ENCODE measurements around the gene CD79B.
"Not testable (repeated sequence)": the region's sequence is repeated elsewhere in the genome, so short reads cannot be mapped to it uniquely, and the experiment has no call there.

The CD79B gene

DNA sequence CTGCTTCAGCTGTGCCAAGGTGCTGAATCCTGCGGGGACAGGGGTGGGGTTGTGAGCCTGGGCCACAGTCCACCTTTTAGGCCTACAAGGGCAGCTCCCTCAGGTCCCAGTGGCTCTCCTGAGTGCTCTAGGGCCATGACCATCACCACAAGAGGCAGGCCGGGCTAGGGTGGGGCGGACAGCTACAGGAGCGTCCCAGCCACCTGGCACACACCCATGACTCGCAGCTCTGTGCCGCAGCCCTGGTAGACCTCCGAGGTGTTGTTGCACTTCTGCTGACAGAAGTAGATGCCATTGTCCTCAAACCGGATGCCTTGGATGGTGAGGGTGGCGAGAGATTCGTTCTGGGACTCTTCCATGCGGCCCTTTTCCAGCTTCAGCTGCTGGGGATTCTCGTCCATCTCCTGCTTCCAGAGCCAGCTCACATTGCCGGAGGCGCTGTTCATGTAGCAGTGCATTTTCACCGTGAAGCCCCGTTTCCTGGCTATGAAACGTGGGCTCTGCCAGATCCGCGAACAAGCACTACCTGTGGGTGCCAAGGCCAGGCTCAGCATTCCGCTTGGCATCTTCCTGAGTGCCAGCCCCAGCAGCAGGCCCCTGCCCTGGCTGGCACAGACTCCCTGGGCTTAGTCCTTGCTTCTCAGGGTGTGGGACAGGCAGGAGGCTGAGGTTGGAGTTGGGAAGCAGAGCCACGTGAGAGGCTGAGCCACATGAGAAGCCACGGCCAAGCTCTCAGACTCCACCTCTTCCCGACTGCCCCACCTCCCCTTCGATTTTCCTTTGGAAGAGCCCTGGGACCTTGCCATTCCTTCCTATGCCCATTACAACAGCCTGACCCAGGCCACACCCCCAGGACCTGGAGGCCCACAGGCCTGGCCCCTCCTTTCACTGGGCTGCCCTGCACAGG, 2.0 kb downstream of the CD79B start:
- no peaks in the 10 kb centered on the region for H3K4me1 ChIP-seq (ENCODE audit: control insufficient read depth in 1 of 2, insufficient read depth in 2 of 2, low read length in 2 of 2)
- no peak overlapping the region for H3K4me3 ChIP-seq (ENCODE audit: low read depth in 1 of 2, low read length in 2 of 2)
- H3K27ac ChIP-seq (ENCODE audit: low read length) = no peak overlapping the region
- H3K9me3 ChIP-seq (ENCODE audit: control insufficient read depth in 1 of 2, low read length in 2 of 2) = no peaks in the 10 kb centered on the region
- H3K27me3 ChIP-seq (ENCODE audit: low read depth, low read length) = no peaks in the 10 kb centered on the region
- H3K36me3 ChIP-seq (ENCODE audit: control insufficient read depth in 1 of 2, insufficient read depth in 2 of 2, low read length in 2 of 2) = no peaks in the 10 kb centered on the region

DNA sequence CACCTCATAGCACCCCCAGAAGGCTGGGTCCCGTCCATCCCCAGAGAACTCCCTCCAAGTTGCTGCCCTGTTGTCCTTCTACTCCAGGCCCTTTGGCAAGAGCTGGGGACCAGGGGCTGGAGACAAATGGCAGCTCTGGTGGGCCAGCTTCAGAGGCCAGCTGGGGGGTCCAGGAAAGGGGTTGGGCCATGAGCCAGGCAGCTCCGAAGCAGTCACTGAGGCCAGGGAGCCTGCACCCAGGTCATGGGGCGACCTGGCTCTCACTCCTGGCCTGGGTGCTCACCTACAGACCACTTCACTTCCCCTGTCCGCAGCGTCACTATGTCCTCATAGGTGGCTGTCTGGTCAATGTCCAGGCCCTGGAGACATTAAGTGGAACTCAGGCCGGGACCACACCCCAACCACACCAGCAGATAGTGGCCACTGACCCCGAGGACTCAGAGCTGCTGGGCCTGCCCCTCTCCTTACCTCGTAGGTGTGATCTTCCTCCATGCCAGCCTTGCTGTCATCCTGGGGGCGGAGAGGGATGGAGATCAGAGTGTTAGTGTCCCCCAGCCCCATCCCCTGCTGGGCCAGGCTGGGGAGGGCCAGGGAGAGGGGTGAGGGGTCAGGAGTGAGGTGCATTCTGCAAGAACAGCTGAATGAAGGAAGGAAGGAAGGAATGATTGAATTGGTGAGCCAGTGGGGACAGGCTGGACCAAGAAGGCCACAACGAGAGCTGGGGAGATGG, 3.0 kb downstream of the CD79B start:
- H3K27ac ChIP-seq (ENCODE audit: low read length) = no peak overlapping the region
- no peaks in the 10 kb centered on the region for H3K27me3 ChIP-seq (ENCODE audit: low read depth, low read length)
- no peak overlapping the region for H3K4me3 ChIP-seq (ENCODE audit: low read depth in 1 of 2, low read length in 2 of 2)
- H3K9me3 ChIP-seq (ENCODE audit: control insufficient read depth in 1 of 2, low read length in 2 of 2) = no peaks in the 10 kb centered on the region
- no peaks in the 10 kb centered on the region for H3K4me1 ChIP-seq (ENCODE audit: control insufficient read depth in 1 of 2, insufficient read depth in 2 of 2, low read length in 2 of 2)
- H3K36me3 ChIP-seq (ENCODE audit: control insufficient read depth in 1 of 2, insufficient read depth in 2 of 2, low read length in 2 of 2) = no peaks in the 10 kb centered on the region

DNA sequence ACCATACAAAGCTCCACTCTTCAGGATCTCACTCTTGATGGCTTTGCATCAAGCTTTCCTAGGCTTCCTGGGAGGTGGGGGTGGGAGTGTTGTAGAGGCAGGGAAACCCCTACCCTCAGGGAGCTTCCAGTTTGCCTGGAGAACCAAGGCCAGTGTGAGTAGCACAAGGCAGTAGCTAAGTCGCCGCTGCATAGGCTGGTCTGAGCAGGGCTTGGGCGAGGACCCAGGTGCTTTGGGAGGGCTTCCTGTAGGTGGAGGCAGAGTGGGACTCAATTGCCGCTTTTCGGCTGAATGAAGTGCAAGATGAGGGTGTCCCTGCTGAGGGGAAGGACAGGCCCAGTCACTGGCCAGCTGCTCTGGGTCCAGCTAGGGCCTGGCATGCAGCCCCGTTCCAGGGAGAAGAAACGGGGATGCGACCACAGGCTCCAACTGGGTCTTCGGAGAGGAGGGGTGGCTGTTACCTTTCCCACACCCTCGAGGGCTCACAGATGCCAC, 3.9 kb downstream of the CD79B start:
- H3K4me1 ChIP-seq (ENCODE audit: control insufficient read depth in 1 of 2, insufficient read depth in 2 of 2, low read length in 2 of 2) = no peaks in the 10 kb centered on the region
- no peak overlapping the region for H3K27ac ChIP-seq (ENCODE audit: low read length)
- H3K9me3 ChIP-seq (ENCODE audit: control insufficient read depth in 1 of 2, low read length in 2 of 2) = no peaks in the 10 kb centered on the region
- H3K36me3 ChIP-seq (ENCODE audit: control insufficient read depth in 1 of 2, insufficient read depth in 2 of 2, low read length in 2 of 2) = no peaks in the 10 kb centered on the region
- H3K27me3 ChIP-seq (ENCODE audit: low read depth, low read length) = no peaks in the 10 kb centered on the region
- no peak overlapping the region for H3K4me3 ChIP-seq (ENCODE audit: low read depth in 1 of 2, low read length in 2 of 2)

DNA sequence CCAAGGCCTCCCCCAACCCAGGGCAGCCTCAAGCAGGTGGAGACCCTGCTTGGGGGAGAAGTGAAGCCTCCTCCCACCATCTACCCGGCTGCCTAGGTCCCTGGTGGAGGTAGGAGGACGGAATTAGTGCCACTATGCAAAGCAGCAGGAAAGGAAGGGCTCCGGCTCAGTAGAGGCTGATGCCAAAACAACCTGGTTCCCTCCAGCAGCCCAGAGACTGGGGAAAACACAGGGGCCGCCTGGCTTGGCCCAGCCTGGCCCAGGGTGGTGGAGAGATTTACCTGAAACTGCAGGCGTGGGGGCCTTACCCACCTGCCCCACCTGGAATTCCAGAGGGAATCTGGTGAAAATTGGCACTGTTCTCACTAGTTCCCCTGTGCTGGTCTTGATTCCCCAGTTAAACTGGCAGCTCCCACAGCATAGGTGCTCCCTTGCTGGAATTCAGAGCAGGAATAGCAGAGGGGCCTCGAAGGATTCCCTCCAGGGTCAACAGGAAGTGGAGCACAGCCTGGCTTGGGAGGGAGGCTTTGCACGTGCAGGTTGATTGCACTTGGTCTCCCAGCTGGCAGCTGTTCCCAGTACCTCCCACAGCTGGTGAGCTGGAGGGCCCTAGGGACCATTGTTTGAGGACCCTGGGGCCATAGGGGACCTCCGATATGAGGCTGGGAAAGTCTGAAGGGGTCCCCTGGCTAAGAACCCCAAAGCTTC, 4.5 kb downstream of the CD79B start:
- no peak overlapping the region for H3K27ac ChIP-seq (ENCODE audit: low read length)

DNA sequence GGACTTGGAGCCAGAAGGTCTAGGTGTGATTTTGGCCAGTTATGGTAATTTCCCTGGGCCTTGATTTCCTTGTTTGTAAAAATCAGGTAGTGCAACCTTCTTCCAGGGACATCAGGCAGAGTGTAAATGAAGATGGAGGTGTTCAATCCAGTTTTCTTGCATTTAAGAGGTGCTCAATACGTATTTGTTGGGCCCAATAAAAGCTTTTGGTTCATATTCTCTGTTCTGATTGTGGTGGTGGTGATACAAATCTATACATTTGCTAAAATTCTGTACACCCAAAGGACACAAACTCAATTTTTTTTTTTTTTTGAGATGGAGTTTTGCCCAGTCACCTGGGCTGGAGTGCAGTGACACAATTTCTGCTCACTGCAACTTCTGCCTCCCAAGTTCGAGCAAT, 6.0 kb downstream of the CD79B start:
- Histone ChIP-seq H3K9me3 (ENCODE audit: control insufficient read depth in 1 of 2, low read length in 2 of 2) (no peaks in the 10 kb centered on the region), H3K27ac (ENCODE audit: low read length) (no peak overlapping the region), H3K4me3 (ENCODE audit: low read depth in 1 of 2, low read length in 2 of 2) (no peak overlapping the region), H3K36me3 (ENCODE audit: control insufficient read depth in 1 of 2, insufficient read depth in 2 of 2, low read length in 2 of 2) (no peaks in the 10 kb centered on the region), H3K4me1 (ENCODE audit: control insufficient read depth in 1 of 2, insufficient read depth in 2 of 2, low read length in 2 of 2) (no peaks in the 10 kb centered on the region), H3K27me3 (ENCODE audit: low read depth, low read length) (no peaks in the 10 kb centered on the region)

More for the DNA sequence above, 4.5 kb downstream of the CD79B start:
- H3K4me3 ChIP-seq (ENCODE audit: low read depth in 1 of 2, low read length in 2 of 2) = no peak overlapping the region
- no peaks in the 10 kb centered on the region for H3K9me3 ChIP-seq (ENCODE audit: control insufficient read depth in 1 of 2, low read length in 2 of 2)
- no peaks in the 10 kb centered on the region for H3K27me3 ChIP-seq (ENCODE audit: low read depth, low read length)
- H3K36me3 ChIP-seq (ENCODE audit: control insufficient read depth in 1 of 2, insufficient read depth in 2 of 2, low read length in 2 of 2) = no peaks in the 10 kb centered on the region
- H3K4me1 ChIP-seq (ENCODE audit: control insufficient read depth in 1 of 2, insufficient read depth in 2 of 2, low read length in 2 of 2) = no peaks in the 10 kb centered on the region

DNA sequence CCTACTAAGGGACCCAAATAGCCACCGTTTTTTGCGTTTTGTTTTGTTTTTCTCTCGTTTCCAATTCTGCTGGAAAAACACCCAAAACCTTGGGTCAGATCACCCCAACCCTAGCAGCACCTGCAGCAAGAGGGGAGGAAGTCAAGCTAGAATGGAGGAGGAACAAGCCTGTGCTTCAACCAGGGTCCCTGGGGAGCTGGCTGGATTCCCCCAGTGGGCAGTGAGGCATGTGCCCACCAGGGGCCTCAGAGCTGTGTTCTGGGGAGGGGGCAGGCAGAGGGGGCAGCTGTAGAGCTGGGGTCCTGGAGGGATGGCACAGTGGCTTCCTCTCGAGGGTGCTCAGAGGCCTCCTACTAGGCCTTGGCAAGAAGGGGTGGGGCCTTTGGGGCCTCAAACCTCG, 6.5 kb downstream of the CD79B start:
- H3K9me3 ChIP-seq (ENCODE audit: control insufficient read depth in 1 of 2, low read length in 2 of 2) = no peaks in the 10 kb centered on the region
- H3K27me3 ChIP-seq (ENCODE audit: low read depth, low read length) = no peaks in the 10 kb centered on the region
- H3K4me1 ChIP-seq (ENCODE audit: control insufficient read depth in 1 of 2, insufficient read depth in 2 of 2, low read length in 2 of 2) = no peaks in the 10 kb centered on the region
- H3K36me3 ChIP-seq (ENCODE audit: control insufficient read depth in 1 of 2, insufficient read depth in 2 of 2, low read length in 2 of 2) = no peaks in the 10 kb centered on the region
- H3K4me3 ChIP-seq (ENCODE audit: low read depth in 1 of 2, low read length in 2 of 2) = no peak overlapping the region
- no peak overlapping the region for H3K27ac ChIP-seq (ENCODE audit: low read length)

DNA sequence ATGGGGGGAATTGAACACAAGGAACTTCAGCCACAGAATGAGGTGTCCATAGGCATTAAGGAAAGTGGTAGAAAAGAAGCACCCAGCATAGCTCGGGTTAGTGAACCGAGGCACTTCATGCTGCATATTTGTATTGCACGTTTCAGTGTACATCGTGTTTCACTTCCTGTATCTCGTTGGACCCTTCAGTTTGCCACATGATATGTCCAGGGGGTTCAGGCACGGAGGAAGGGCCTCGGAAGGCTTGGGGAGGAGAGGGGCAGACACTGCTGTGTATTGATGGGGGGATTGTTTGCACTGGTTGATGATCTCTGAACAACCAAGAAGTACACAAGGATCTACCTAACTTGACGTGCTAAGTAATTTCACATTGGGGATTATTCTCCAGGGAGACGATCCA, 9.7 kb downstream of the CD79B start:
- not testable (repeated sequence) for H3K4me1 ChIP-seq (ENCODE audit: control insufficient read depth in 1 of 2, insufficient read depth in 2 of 2, low read length in 2 of 2); H3K27ac ChIP-seq (ENCODE audit: low read length); H3K9me3 ChIP-seq (ENCODE audit: control insufficient read depth in 1 of 2, low read length in 2 of 2); H3K27me3 ChIP-seq (ENCODE audit: low read depth, low read length); H3K36me3 ChIP-seq (ENCODE audit: control insufficient read depth in 1 of 2, insufficient read depth in 2 of 2, low read length in 2 of 2); H3K4me3 ChIP-seq (ENCODE audit: low read depth in 1 of 2, low read length in 2 of 2)

DNA sequence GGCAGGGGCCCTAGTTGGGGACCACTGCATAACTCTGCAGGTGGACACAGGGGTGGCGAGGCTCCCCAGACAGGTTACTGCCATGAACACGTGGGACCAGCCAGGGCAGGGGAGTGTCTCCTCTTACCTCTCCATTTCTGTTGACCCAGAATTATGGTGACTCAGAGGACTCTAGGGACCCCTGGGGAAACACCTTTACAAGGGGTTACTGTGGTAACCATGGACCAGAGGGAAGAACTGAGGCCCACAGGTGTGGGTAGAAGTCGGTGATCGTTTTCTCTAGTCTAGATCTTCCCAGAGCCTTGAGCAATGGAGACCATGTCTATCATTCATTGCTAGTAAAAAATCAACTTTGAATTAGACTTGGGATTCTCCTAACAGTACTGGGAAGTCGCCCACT, 11.4 kb downstream of the CD79B start:
- not testable (repeated sequence) for H3K4me1 ChIP-seq (ENCODE audit: control insufficient read depth in 1 of 2, insufficient read depth in 2 of 2, low read length in 2 of 2); H3K27ac ChIP-seq (ENCODE audit: low read length)

DNA sequence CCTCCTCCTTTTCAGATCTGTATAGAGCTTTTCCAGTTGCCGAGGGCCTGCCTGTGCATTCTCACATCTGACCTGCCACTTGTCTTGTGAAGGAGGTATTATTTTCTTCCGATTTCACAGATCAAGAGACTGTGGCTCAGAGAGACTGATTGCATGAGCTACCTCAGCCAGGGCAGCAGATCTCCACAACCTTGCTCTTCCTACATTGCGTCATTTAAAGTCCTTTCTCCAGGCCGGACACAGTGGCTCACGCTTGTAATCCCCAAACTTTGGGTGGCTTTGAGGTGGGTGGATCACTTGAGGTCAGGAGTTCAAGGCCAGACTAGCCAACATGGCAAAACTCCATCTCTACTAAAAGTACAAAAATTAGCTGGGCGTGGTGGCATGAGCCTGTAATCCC, 12.1 kb downstream of the CD79B start:
- not testable (repeated sequence) for H3K27ac ChIP-seq (ENCODE audit: low read length); H3K27me3 ChIP-seq (ENCODE audit: low read depth, low read length); H3K4me1 ChIP-seq (ENCODE audit: control insufficient read depth in 1 of 2, insufficient read depth in 2 of 2, low read length in 2 of 2); H3K9me3 ChIP-seq (ENCODE audit: control insufficient read depth in 1 of 2, low read length in 2 of 2); H3K4me3 ChIP-seq (ENCODE audit: low read depth in 1 of 2, low read length in 2 of 2); H3K36me3 ChIP-seq (ENCODE audit: control insufficient read depth in 1 of 2, insufficient read depth in 2 of 2, low read length in 2 of 2)

More for the DNA sequence above, 11.4 kb downstream of the CD79B start:
- H3K36me3 ChIP-seq (ENCODE audit: control insufficient read depth in 1 of 2, insufficient read depth in 2 of 2, low read length in 2 of 2); H3K27me3 ChIP-seq (ENCODE audit: low read depth, low read length); H3K4me3 ChIP-seq (ENCODE audit: low read depth in 1 of 2, low read length in 2 of 2); H3K9me3 ChIP-seq (ENCODE audit: control insufficient read depth in 1 of 2, low read length in 2 of 2): not testable (repeated sequence)

DNA sequence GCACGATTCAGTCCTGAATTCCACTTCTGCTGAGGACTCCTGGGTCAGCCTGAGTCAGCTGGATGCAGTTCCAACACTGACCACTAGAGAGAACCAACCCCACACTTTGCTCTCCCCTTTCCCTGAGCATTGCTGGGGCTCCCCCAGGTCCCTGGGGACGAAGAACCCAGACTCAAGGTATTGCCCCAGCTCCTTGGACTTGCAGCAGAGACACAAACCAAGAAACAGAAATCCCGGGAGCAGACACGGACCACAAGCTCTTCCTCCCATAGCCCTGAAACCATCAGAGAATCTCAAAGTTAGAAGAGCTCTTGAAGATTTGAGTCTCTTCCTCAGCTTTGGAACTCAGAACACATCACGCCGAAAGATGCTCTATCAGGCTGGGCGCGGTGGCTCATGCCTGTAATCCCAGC, 12.8 kb downstream of the CD79B start:
- H3K27ac ChIP-seq (ENCODE audit: low read length) = no peak overlapping the region
- H3K36me3 ChIP-seq (ENCODE audit: control insufficient read depth in 1 of 2, insufficient read depth in 2 of 2, low read length in 2 of 2) = no peaks in the 10 kb centered on the region
- H3K9me3 ChIP-seq (ENCODE audit: control insufficient read depth in 1 of 2, low read length in 2 of 2) = no peaks in the 10 kb centered on the region

DNA sequence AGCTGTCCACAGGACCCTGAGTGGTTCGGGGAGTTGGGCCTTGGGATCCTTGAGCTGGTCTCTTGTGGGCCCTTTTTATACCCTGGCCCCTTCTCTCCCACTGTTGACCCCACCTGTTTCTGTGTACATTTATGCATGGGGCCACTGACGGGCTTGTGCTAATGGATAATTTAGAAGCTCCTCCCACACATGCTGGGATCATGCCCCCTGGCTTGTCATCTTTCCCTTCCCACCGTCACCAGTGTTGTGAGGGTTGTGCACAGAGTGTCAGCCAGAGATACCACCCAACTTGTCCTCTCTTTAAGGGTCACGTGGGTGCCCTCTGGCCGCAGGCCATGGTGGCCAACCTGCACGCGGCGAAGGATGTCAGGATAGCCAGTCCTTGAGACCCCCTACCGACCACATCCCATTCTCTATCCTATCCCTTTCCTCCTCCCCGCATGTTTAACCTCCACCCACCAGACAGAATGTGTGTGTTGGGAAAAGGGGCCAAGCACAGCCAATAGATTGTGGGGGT, 13.3 kb downstream of the CD79B start, which contains the start of gene GH1:
GH1 (minus strand) TSS at position 51 of the 517 bp plus-strand sequence. CDS start 63 bp downstream, outside the sequence.
- not testable (repeated sequence) for H3K27me3 ChIP-seq (ENCODE audit: low read depth, low read length); H3K27ac ChIP-seq (ENCODE audit: low read length); H3K36me3 ChIP-seq (ENCODE audit: control insufficient read depth in 1 of 2, insufficient read depth in 2 of 2, low read length in 2 of 2); H3K4me1 ChIP-seq (ENCODE audit: control insufficient read depth in 1 of 2, insufficient read depth in 2 of 2, low read length in 2 of 2); H3K9me3 ChIP-seq (ENCODE audit: control insufficient read depth in 1 of 2, low read length in 2 of 2); H3K4me3 ChIP-seq (ENCODE audit: low read depth in 1 of 2, low read length in 2 of 2)

More for the DNA sequence above, 12.8 kb downstream of the CD79B start:
- H3K27me3 ChIP-seq (ENCODE audit: low read depth, low read length) = no peaks in the 10 kb centered on the region
- H3K4me1 ChIP-seq (ENCODE audit: control insufficient read depth in 1 of 2, insufficient read depth in 2 of 2, low read length in 2 of 2) = no peaks in the 10 kb centered on the region
- H3K4me3 ChIP-seq (ENCODE audit: low read depth in 1 of 2, low read length in 2 of 2) = no peak overlapping the region

Data from muscle layer of duodenum (tissue), 2 donors.